Measurements from ENCODE around the gene ESR2. TPM values are rescaled to one million over a fixed set of nuclear protein-coding genes. Genes with fewer than 3 reads are reported as not detected.

ESR2 gene
- total and polyA plus RNA-seq, 4 donors = 0.01 to 0.28 (median 0.09) TPM

DNA sequence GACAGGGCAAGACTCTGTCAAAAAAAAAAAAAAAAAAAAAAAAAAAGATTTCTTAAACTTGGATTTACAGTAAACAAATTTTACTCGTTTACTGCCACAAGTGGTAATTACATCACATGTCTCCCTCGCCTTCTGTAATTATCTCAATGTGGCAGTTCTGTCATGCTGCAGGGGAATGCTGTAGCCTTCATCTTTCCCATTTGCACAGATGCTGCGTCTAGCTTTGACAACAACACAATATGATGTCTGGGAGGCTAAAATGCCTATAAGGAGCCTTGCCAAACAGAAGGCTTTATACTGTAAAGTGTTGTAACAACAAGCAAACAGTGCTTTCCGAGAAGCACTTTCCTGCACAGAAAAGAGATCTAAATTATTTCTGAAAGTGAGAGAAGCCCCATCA, 48.7 kb downstream of the ESR2 start:
- 94% methylated on average over 4 of the region's 4 CpGs for WGBS
- Histone ChIP-seq H3K9me3 (ENCODE audit: control insufficient read depth in 4 of 4, low read length in 3 of 4) (no peaks in the 10 kb centered on the region), H3K4me3 (ENCODE audit: low read depth in 1 of 3, low read length in 3 of 3) (no peak overlapping the region), H3K4me1 (ENCODE audit: control insufficient read depth in 4 of 4, insufficient read depth in 4 of 4, low read length in 3 of 4) (no peaks in the 10 kb centered on the region), H3K9ac (ENCODE audit: low read depth in 1 of 2, low read length in 2 of 2) (no peak overlapping the region), H3K27ac (ENCODE audit: low read depth in 1 of 2, low read length in 2 of 2) (no peak overlapping the region), H3K36me3 (ENCODE audit: control insufficient read depth in 4 of 4, insufficient read depth in 3 of 4, low read depth in 1 of 4, low read length in 3 of 4) (no peaks in the 10 kb centered on the region), H3K27me3 (ENCODE audit: control insufficient read depth in 4 of 4, insufficient read depth in 4 of 4, low read length in 3 of 4) (no peaks in the 10 kb centered on the region)
- TF ChIP-seq RXRA (IDR thresholded peaks at IDR 0.05) = no peak
- TF ChIP-seq GABPA (IDR thresholded peaks at IDR 0.05 in 1 of 2, conservative IDR thresholded peaks at IDR 0.05 in 1 of 2) = no peak
- no peak for TF ChIP-seq HNF4G (IDR thresholded peaks at IDR 0.05)
- TF ChIP-seq, protein P1, sequence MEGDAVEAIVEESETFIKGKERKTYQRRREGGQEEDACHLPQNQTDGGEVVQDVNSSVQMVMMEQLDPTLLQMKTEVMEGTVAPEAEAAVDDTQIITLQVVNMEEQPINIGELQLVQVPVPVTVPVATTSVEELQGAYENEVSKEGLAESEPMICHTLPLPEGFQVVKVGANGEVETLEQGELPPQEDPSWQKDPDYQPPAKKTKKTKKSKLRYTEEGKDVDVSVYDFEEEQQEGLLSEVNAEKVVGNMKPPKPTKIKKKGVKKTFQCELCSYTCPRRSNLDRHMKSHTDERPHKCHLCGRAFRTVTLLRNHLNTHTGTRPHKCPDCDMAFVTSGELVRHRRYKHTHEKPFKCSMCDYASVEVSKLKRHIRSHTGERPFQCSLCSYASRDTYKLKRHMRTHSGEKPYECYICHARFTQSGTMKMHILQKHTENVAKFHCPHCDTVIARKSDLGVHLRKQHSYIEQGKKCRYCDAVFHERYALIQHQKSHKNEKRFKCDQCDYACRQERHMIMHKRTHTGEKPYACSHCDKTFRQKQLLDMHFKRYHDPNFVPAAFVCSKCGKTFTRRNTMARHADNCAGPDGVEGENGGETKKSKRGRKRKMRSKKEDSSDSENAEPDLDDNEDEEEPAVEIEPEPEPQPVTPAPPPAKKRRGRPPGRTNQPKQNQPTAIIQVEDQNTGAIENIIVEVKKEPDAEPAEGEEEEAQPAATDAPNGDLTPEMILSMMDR (IDR thresholded peaks at IDR 0.05; ENCODE audit: low read depth, low read length, missing input control) = no peak
- TF ChIP-seq, protein P2, sequence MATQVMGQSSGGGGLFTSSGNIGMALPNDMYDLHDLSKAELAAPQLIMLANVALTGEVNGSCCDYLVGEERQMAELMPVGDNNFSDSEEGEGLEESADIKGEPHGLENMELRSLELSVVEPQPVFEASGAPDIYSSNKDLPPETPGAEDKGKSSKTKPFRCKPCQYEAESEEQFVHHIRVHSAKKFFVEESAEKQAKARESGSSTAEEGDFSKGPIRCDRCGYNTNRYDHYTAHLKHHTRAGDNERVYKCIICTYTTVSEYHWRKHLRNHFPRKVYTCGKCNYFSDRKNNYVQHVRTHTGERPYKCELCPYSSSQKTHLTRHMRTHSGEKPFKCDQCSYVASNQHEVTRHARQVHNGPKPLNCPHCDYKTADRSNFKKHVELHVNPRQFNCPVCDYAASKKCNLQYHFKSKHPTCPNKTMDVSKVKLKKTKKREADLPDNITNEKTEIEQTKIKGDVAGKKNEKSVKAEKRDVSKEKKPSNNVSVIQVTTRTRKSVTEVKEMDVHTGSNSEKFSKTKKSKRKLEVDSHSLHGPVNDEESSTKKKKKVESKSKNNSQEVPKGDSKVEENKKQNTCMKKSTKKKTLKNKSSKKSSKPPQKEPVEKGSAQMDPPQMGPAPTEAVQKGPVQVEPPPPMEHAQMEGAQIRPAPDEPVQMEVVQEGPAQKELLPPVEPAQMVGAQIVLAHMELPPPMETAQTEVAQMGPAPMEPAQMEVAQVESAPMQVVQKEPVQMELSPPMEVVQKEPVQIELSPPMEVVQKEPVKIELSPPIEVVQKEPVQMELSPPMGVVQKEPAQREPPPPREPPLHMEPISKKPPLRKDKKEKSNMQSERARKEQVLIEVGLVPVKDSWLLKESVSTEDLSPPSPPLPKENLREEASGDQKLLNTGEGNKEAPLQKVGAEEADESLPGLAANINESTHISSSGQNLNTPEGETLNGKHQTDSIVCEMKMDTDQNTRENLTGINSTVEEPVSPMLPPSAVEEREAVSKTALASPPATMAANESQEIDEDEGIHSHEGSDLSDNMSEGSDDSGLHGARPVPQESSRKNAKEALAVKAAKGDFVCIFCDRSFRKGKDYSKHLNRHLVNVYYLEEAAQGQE (IDR thresholded peaks at IDR 0.05) = no peak
- TF ChIP-seq EGR1 (IDR thresholded peaks at IDR 0.05; ENCODE audit: low read depth in 2 of 2) = no peak
- TF ChIP-seq FOXA1 (IDR thresholded peaks at IDR 0.05) = no peak
- no peak for TF ChIP-seq NR2F2 (IDR thresholded peaks at IDR 0.05)
- TF ChIP-seq, protein P3, sequence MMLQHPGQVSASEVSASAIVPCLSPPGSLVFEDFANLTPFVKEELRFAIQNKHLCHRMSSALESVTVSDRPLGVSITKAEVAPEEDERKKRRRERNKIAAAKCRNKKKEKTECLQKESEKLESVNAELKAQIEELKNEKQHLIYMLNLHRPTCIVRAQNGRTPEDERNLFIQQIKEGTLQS (IDR thresholded peaks at IDR 0.05) = no peak
- DNase-seq (ENCODE audit: low spot score) = no peak

DNA sequence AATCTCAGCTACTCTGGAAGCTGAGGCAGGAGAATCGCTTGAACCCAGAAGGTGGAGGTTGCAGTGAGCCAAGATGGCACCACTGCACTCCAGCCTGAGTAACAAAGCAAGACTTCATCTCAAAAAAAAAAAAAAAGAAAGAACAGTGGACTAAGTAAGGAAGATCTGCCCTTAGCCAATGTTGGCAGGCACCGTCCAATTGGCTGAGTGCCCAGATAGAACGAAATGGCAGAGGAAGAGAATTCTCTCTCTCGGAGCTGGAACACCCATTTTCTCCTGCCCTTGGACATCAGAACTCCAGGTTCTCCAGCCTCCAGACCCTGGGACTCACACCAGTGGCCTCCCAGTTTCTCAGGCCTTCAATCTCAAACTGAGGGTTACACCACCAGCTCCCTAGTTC, 49.9 kb downstream of the ESR2 start:
- H3K4me3 ChIP-seq (ENCODE audit: low read depth in 1 of 3, low read length in 3 of 3) = no peak overlapping the region
- TF ChIP-seq GABPA (IDR thresholded peaks at IDR 0.05 in 1 of 2, conservative IDR thresholded peaks at IDR 0.05 in 1 of 2) (no peak), HNF4G (IDR thresholded peaks at IDR 0.05) (no peak), JUND (IDR thresholded peaks at IDR 0.05) (no peak)
- TF ChIP-seq, protein P3 (IDR thresholded peaks at IDR 0.05) = no peak
- WGBS = 31% methylated on average over 4 of the region's 4 CpGs
- no peaks in the 10 kb centered on the region for H3K9me3 ChIP-seq (ENCODE audit: control insufficient read depth in 4 of 4, low read length in 3 of 4)
- H3K36me3 ChIP-seq (ENCODE audit: control insufficient read depth in 4 of 4, insufficient read depth in 3 of 4, low read depth in 1 of 4, low read length in 3 of 4) = no peaks in the 10 kb centered on the region
- no peak overlapping the region for H3K27ac ChIP-seq (ENCODE audit: low read depth in 1 of 2, low read length in 2 of 2)
- no peaks in the 10 kb centered on the region for H3K4me1 ChIP-seq (ENCODE audit: control insufficient read depth in 4 of 4, insufficient read depth in 4 of 4, low read length in 3 of 4)
- DNase-seq (ENCODE audit: low spot score) = no peak
- no peaks in the 10 kb centered on the region for H3K27me3 ChIP-seq (ENCODE audit: control insufficient read depth in 4 of 4, insufficient read depth in 4 of 4, low read length in 3 of 4)
- no peak overlapping the region for H3K9ac ChIP-seq (ENCODE audit: low read depth in 1 of 2, low read length in 2 of 2)

DNA sequence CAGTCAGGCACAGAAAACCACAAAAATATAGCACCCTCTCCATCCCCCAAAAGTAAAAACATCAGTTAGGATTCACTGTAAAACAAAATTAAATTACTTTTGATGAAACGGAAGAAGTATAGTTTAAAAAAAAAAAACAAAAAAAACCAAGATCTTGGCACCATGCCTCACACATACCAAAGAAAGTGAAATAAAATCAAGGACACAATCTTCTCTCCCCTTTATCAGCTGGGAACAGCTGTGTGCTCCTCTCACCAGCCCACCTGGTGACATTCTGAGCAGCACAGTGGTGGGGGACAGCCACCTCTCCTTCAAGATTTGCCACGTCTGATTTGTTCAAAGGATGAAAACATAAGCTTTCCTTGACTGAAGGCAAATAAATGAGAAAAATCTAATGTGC, 55.5 kb downstream of the ESR2 start:
- Histone ChIP-seq H3K4me3 (ENCODE audit: low read depth in 1 of 3, low read length in 3 of 3) (no peak overlapping the region), H3K9me3 (ENCODE audit: control insufficient read depth in 4 of 4, low read length in 3 of 4) (no peaks in the 10 kb centered on the region), H3K36me3 (ENCODE audit: control insufficient read depth in 4 of 4, insufficient read depth in 3 of 4, low read depth in 1 of 4, low read length in 3 of 4) (no peaks in the 10 kb centered on the region), H3K27ac (ENCODE audit: low read depth in 1 of 2, low read length in 2 of 2) (no peak overlapping the region), H3K27me3 (ENCODE audit: control insufficient read depth in 4 of 4, insufficient read depth in 4 of 4, low read length in 3 of 4) (no peaks in the 10 kb centered on the region), H3K4me1 (ENCODE audit: control insufficient read depth in 4 of 4, insufficient read depth in 4 of 4, low read length in 3 of 4) (no peaks in the 10 kb centered on the region), H3K9ac (ENCODE audit: low read depth in 1 of 2, low read length in 2 of 2) (no peak overlapping the region)
- 65% methylated on average over 2 of the region's 2 CpGs for WGBS
- TF ChIP-seq YY1 (IDR thresholded peaks at IDR 0.05) (no peak), TAF1 (conservative IDR thresholded peaks at IDR 0.05) (no peak), FOXA1 (IDR thresholded peaks at IDR 0.05) (no peak)
- DNase-seq (ENCODE audit: low spot score) = no peak

Data from liver (tissue), 9 donors.